AG09309 (cell line): ENCODE results near the gene S100A8.

Experiments used
- DNase-seq: peaks from one replicate; pipeline ENCODE4 v3.0.0-alpha.2; 2010; ENCODE audit warnings: low read depth
- H3K4me3 ChIP-seq: 2 replicates; pipeline ENCODE4 v1.5.1; 2011; ENCODE audit warnings: mild to moderate bottlenecking, low read depth, low read length, moderate library complexity; ENCODE audit not compliant: control insufficient read depth
- CTCF ChIP-seq: IDR thresholded peaks from 2 replicates; pipeline ENCODE4 v1.5.1; 2011; ENCODE audit warnings: mild to moderate bottlenecking, low read depth, low read length, inconsistent platforms; ENCODE audit not compliant: insufficient read depth, control insufficient read depth; ENCODE audit errors: missing control alignments

S100A8 gene

GRCh38 chr1:153390938-153391710 is at the start of gene S100A8:
TSS of gene S100A8 (minus strand) at chr1:153391073. CDS start at chr1:153390535, 538 bp downstream.
- no peak within 1 kb of the TSS for H3K4me3 ChIP-seq
- TF ChIP-seq CTCF = no peak
- DNase-seq = no peak

GRCh38 chr1:153439273-153439672 is 48.4 kb upstream of the S100A8 start:
- TF ChIP-seq CTCF = no peak
- DNase-seq = no peak
- H3K4me3 ChIP-seq = no peak overlapping the region

GRCh38 chr1:153438599-153438998 is 47.7 kb upstream of the S100A8 start:
- H3K4me3 ChIP-seq = no peak overlapping the region
- no peak for TF ChIP-seq CTCF
- DNase-seq = no peak

GRCh38 chr1:153437236-153437635 is 46.4 kb upstream of the S100A8 start:
- H3K4me3 ChIP-seq = no peak overlapping the region
- no peak for TF ChIP-seq CTCF
- no peak for DNase-seq

- no peak overlapping the region for H3K4me3 ChIP-seq
- no peak for DNase-seq
- no peak for TF ChIP-seq CTCF
Measured at GRCh38 chr1:153434746-153435455, 44.0 kb upstream of the S100A8 start.

GRCh38 chr1:153432874-153433681 is 42.2 kb upstream of the S100A8 start:
- no peak for TF ChIP-seq CTCF
- no peak overlapping the region for H3K4me3 ChIP-seq
- no peak for DNase-seq
